ENCODE results near the gene TDRD10. TPM values are rescaled to one million over a fixed set of nuclear protein-coding genes. Genes with fewer than 3 reads are reported as not detected.

Gene TDRD10
- total RNA-seq, 3 donors from 2014 or later, result 0.65 to 2.0 (median 0.72) TPM

DNA sequence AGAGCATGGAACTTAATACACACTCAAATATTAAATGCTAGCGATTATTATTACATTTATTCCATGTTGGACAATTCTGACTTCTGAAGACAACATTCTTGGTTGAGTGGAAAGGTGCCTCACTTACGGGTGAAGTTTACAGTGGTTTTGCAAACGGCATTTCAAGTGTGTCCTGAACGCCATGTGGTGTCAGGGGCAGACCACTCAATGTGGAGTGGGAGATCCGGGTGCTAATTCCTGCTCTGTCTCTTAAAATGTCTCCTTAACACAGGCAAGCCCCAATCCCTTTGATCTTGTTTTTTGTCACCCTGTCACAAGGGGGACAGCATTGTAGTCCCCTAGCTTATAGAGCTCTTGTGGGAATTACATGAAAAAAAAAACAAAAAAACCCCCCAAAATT lies 5.6 kb upstream of the TDRD10 start:
- H3K9me3 ChIP-seq, result no peaks in the 10 kb centered on the region
- TF ChIP-seq, protein P1, sequence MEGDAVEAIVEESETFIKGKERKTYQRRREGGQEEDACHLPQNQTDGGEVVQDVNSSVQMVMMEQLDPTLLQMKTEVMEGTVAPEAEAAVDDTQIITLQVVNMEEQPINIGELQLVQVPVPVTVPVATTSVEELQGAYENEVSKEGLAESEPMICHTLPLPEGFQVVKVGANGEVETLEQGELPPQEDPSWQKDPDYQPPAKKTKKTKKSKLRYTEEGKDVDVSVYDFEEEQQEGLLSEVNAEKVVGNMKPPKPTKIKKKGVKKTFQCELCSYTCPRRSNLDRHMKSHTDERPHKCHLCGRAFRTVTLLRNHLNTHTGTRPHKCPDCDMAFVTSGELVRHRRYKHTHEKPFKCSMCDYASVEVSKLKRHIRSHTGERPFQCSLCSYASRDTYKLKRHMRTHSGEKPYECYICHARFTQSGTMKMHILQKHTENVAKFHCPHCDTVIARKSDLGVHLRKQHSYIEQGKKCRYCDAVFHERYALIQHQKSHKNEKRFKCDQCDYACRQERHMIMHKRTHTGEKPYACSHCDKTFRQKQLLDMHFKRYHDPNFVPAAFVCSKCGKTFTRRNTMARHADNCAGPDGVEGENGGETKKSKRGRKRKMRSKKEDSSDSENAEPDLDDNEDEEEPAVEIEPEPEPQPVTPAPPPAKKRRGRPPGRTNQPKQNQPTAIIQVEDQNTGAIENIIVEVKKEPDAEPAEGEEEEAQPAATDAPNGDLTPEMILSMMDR (IDR thresholded peaks at IDR 0.05), result no peak
- H3K4me1 ChIP-seq (ENCODE audit: low read depth), result no peaks in the 10 kb centered on the region
- no peaks in the 10 kb centered on the region for H3K36me3 ChIP-seq (ENCODE audit: low read depth)
- H3K4me3 ChIP-seq, result no peak overlapping the region
- ATAC-seq (no peak), DNase-seq (no peak)
- intact Hi-C loops (cut with DNase I, micrococcal nuclease), result no loop called here

GRCh38 chr1:154497026-154497806 lies 4.8 kb upstream of the TDRD10 start:
- DNase-seq (peak in 1 of 3 donors; percentile 24), ATAC-seq (peak; percentile 67)
- intact Hi-C loops (cut with DNase I, micrococcal nuclease), result no loop called here
- H3K36me3 ChIP-seq (ENCODE audit: low read depth), result no peaks in the 10 kb centered on the region
- H3K9me3 ChIP-seq, result no peaks in the 10 kb centered on the region
- no peak overlapping the region for H3K4me3 ChIP-seq
- H3K4me1 ChIP-seq (ENCODE audit: low read depth), result peaks cover 6% of the 10 kb centered on the region
- TF ChIP-seq, protein P1 (IDR thresholded peaks at IDR 0.05), result no peak

DNA sequence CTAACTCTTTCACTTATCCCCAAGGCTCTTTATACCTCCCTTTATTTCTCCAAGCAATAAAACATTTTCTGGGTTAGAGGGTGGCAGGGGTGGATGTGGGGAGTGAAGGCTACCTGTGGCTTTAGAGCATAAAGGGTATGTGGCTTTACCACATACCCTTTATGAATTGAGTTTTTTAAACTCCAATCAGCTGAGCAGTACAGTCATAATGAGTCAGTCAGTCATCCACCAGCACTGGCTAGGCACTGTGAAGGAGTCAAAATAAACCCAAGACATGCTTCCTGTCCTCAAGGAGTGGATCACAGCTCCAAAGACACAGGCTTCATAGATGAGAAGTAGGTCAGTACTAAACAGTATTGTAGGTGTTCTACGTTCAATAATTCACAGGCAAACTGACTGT lies 2.6 kb upstream of the TDRD10 start:
- Histone ChIP-seq H3K4me1 (ENCODE audit: low read depth) (peaks cover 8% of the 10 kb centered on the region), H3K4me3 (no peak overlapping the region), H3K9me3 (no peaks in the 10 kb centered on the region), H3K36me3 (ENCODE audit: low read depth) (no peaks in the 10 kb centered on the region)
- intact Hi-C loops (cut with DNase I, micrococcal nuclease), result no loop called here
- no peak for ATAC-seq
- DNase-seq, result no peak
- TF ChIP-seq, protein P1 (IDR thresholded peaks at IDR 0.05), result no peak

DNA sequence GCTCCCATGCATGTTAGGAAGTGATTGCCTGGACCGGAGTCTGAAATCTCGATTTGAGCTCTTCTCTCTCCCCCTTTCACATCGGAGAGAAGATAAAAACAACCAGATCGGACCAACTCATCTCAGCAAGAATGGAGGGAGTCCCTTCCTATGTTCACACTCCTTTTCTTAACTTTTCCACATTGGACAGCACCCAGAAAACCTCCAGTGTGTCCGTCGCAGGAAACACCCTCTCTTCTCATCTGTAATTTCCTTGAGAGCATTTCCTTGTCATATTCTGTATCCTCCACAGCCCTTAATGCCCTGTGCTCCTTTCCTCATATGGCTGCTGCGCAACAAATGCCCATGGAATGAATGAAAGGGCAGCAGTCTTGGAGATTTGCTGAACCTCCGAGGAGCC lies 1.5 kb upstream of the TDRD10 start:
- TF ChIP-seq, protein P1 (IDR thresholded peaks at IDR 0.05), result no peak
- Histone ChIP-seq H3K4me3 (no peak overlapping the region), H3K36me3 (ENCODE audit: low read depth) (no peaks in the 10 kb centered on the region), H3K4me1 (ENCODE audit: low read depth) (peaks cover 8% of the 10 kb centered on the region), H3K9me3 (no peaks in the 10 kb centered on the region)
- ATAC-seq (no peak), DNase-seq (no peak)
- intact Hi-C loops (cut with DNase I, micrococcal nuclease), result no loop called here

- H3K4me1 ChIP-seq (ENCODE audit: low read depth), result peaks cover 8% of the 10 kb centered on the region
- intact Hi-C loops (cut with DNase I, micrococcal nuclease), result no loop called here
Observed at GRCh38 chr1:154501423-154502065, 475 bp upstream of the TDRD10 start.

More at GRCh38 chr1:154501423-154502065, 475 bp upstream of the TDRD10 start:
- H3K9me3 ChIP-seq, result no peaks in the 10 kb centered on the region
- DNase-seq (peak in 2 of 3 donors; percentile 53 to 55), ATAC-seq (peak; percentile 55)
- no peak overlapping the region for H3K4me3 ChIP-seq
- TF ChIP-seq, protein P1 (IDR thresholded peaks at IDR 0.05), result no peak
- no peaks in the 10 kb centered on the region for H3K36me3 ChIP-seq (ENCODE audit: low read depth)

Data from mucosa of descending colon (tissue), 3 donors.